ENCODE measurements around the gene RBBP6. TPM values are rescaled to one million over a fixed set of nuclear protein-coding genes. Genes with fewer than 3 reads are reported as not detected.

RBBP6 gene
- total RNA-seq, 1 experiment from 2014 or later, result 54.8 TPM

DNA sequence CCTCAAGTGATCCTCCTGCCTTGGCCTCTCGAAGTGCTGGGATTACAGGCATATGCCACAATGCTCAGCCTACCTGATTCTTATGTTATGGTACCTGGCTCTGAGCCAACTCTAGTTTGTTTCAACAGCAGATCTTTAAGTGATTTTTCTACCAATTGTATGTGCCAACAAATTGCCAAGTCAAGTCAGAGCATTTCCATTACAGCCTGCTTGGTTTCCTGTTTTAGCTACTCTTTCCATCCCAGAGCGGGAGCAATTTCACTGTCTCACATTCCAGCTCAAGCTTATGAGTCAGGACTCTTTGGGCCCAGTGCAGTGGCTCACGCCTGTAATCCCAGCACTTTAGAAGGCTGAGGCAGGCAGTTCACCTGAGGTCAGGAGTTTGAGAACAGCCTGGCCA lies 30.8 kb upstream of the RBBP6 start:
- Histone ChIP-seq H3K56ac (ENCODE audit: insufficient read length, low read depth, low read length) (no peak overlapping the region), H3K27ac (ENCODE audit: insufficient read length, low read depth, low read length) (no peak overlapping the region), H4K20me1 (ENCODE audit: control insufficient read depth, insufficient read depth, insufficient read length) (no peaks in the 10 kb centered on the region), H2BK5ac (ENCODE audit: insufficient read length, low read length) (no peak overlapping the region), H3K27me3 (ENCODE audit: insufficient read depth, low read length) (no peaks in the 10 kb centered on the region), H2BK12ac (ENCODE audit: insufficient read length, low read depth, low read length) (no peak overlapping the region), H3K79me1 (ENCODE audit: insufficient read depth, low read depth, low read length, poor library complexity, severe bottlenecking) (no peaks in the 10 kb centered on the region), H3K79me2 (ENCODE audit: insufficient read depth, low read length) (no peaks in the 10 kb centered on the region), H3K4me1 (ENCODE audit: insufficient read depth, low read length) (no peaks in the 10 kb centered on the region), H4K91ac (ENCODE audit: insufficient read length, low read depth, low read length) (no peak overlapping the region), H2BK15ac (ENCODE audit: low read depth, low read length) (no peak overlapping the region), H3K9ac (ENCODE audit: extremely low read depth, insufficient read length, low read length) (no peak overlapping the region), H3K18ac (ENCODE audit: insufficient read length, low read depth, low read length) (no peak overlapping the region), H3K4me2 (ENCODE audit: insufficient read depth, insufficient read length, low read length) (no peak overlapping the region), H2AK5ac (ENCODE audit: insufficient read length, low read length) (no peak overlapping the region), H3K14ac (ENCODE audit: insufficient read depth, low read length) (no peak overlapping the region), H2AFZ (ENCODE audit: low read length) (no peak overlapping the region), H4K5ac (ENCODE audit: insufficient read length, low read depth, low read length) (no peak overlapping the region), H2BK20ac (ENCODE audit: low read depth, low read length, poor library complexity, severe bottlenecking) (no peak overlapping the region), H3T11ph (ENCODE audit: low read length) (no peak overlapping the region), H2BK120ac (ENCODE audit: low read depth, low read length, poor library complexity, severe bottlenecking) (no peak overlapping the region), H4K8ac (replicated peaks; ENCODE audit: insufficient read length, low read depth, low read length) (no peak overlapping the region), H3K23me2 (ENCODE audit: insufficient read length, low read depth, low read length, poor library complexity, severe bottlenecking) (no peaks in the 10 kb centered on the region), H3K23ac (ENCODE audit: insufficient read length, low read depth, low read length) (no peak overlapping the region), H3K9me3 (ENCODE audit: control insufficient read depth, low read depth, low read length) (no peaks in the 10 kb centered on the region), H3K4ac (ENCODE audit: low read depth, low read length) (no peak overlapping the region)
- H3K27ac Mint-ChIP-seq, result no peak overlapping the region
- peaks cover 0 to 2% (median 0%) of the 10 kb centered on the region in 3 experiments; a peak in 1 of 7 replicates for H3K36me3 Mint-ChIP-seq (ENCODE audit: insufficient read depth in 1 of 3, low read depth in 3 of 3)
- H3K9me3 Mint-ChIP-seq, result peaks cover 2 to 5% of the 10 kb centered on the region in 2 experiments; a peak in 3 of 5 replicates
- peaks cover 11 to 15% of the 10 kb centered on the region in 2 experiments for H3K4me1 Mint-ChIP-seq
- WGBS (ENCODE audit: extremely low coverage, insufficient read length, low lambda C conversion rate), result no CpG with 5 or more reads among the region's 3 CpGs
- H3K27me3 Mint-ChIP-seq (ENCODE audit: low read depth), result peaks cover 32% of the 10 kb centered on the region
- TF ChIP-seq, protein P1, sequence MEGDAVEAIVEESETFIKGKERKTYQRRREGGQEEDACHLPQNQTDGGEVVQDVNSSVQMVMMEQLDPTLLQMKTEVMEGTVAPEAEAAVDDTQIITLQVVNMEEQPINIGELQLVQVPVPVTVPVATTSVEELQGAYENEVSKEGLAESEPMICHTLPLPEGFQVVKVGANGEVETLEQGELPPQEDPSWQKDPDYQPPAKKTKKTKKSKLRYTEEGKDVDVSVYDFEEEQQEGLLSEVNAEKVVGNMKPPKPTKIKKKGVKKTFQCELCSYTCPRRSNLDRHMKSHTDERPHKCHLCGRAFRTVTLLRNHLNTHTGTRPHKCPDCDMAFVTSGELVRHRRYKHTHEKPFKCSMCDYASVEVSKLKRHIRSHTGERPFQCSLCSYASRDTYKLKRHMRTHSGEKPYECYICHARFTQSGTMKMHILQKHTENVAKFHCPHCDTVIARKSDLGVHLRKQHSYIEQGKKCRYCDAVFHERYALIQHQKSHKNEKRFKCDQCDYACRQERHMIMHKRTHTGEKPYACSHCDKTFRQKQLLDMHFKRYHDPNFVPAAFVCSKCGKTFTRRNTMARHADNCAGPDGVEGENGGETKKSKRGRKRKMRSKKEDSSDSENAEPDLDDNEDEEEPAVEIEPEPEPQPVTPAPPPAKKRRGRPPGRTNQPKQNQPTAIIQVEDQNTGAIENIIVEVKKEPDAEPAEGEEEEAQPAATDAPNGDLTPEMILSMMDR (conservative IDR thresholded peaks at IDR 0.05), result no peak
- DNase-seq, result no peak
- no peak overlapping the region for H3K4me3 Mint-ChIP-seq

All from H9 (cell line).